ENCODE results near the gene KCMF1. TPM values are rescaled to one million over a fixed set of nuclear protein-coding genes. Genes with fewer than 3 reads are reported as not detected.

KCMF1 gene
- total and polyA plus RNA-seq, 9 of the 15 experiments (the other 6 are each of a cell fraction or from before 2014, with no cell fraction given), result 6.8 to 88.2 (median 46.5) TPM

DNA sequence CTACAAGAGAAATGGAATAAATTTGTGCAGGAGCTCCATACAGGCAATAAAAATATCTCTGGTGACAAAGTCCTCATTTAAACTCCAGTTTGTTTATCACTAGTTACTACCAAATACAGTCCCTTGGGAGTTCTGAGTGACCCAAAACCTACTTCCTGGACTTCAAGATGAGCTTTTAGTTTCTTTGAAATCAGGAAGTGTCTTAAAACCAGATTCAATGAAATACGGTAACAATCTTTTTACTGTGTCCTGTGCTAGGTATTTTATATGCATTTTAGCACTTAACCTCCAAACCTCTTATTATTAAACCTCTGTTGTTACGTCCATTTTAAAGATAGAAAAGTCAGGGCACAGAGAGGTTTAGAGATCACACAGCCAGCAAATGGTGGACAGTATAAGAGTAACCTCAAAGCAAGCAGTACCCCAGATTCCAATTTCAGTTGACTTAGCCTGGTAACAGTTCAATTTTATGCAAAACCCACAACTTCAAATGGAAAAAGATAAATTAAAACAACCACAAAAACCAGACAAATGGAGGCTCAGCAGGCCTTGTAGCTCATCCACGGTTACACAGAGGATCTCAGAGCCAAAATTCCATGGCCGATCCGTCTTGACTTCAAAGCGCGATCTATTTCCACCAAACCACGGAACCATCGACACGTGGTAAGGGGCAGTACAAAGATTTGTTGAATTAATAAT lies 1.3 kb upstream of the KCMF1 start:
- Histone ChIP-seq H3K27ac (ENCODE audit: extremely low read depth, low read depth, low read length) (peak overlapping the region; percentile 93), H3K36me3 (ENCODE audit: control insufficient read depth, insufficient read depth, low read length) (peaks cover 27% of the 10 kb centered on the region), H3K27me3 (ENCODE audit: control insufficient read depth in 2 of 2, insufficient read depth in 2 of 2, low read length in 2 of 2) (no peaks in the 10 kb centered on the region), H3K9me3 (replicated peaks; ENCODE audit: control insufficient read depth, insufficient read depth, low read depth, low read length) (no peaks in the 10 kb centered on the region), H3K9ac (ENCODE audit: insufficient read depth in 1 of 2, low read depth in 2 of 2, low read length in 2 of 2) (peak overlapping the region; percentile 92 to 95), H2AFZ (ENCODE audit: low read depth, low read length) (peak overlapping the region; percentile 73; the same call in 1 of the 2 replicates), H3K4me1 (replicated peaks in 1 of 2; ENCODE audit: control insufficient read depth in 2 of 2, insufficient read depth in 2 of 2, low read length in 2 of 2) (peaks cover 12 to 16% of the 10 kb centered on the region in 2 experiments; a peak in 4 of 5 replicates), H3K79me2 (ENCODE audit: control insufficient read depth, insufficient read depth, low read length) (peaks cover 67% of the 10 kb centered on the region), H4K20me1 (replicated peaks; ENCODE audit: control insufficient read depth, insufficient read depth, low read length) (peaks cover 5% of the 10 kb centered on the region; the same call in 1 of the 2 replicates), H3K4me2 (ENCODE audit: insufficient read depth, low read length) (peak overlapping the region; percentile 90), H3K4me3 (peak overlapping the region; percentile 85), H3K9me1 (ENCODE audit: control insufficient read depth, insufficient read depth, low read length) (peaks cover 3% of the 10 kb centered on the region)
- ChIA-PET POLR2A (interaction anchor here (0.6 to 3.2 kb wide), 12 partner anchors 8 to 499 kb away, joined by 3 to 12 read pairs (median 3); no protein-coding TSS in a partner anchor), CTCF (ENCODE audit: low intra/inter-chr PET ratio) (no interaction called here)
- intact Hi-C loops (cut with micrococcal nuclease), result loop anchor here (5.0 kb wide), 1 partner anchor 43 kb away; no protein-coding TSS in a partner anchor
- DNase-seq (ENCODE audit: extremely low read depth in 1 of 4, low spot score in 3 of 4) (no peak), FAIRE-seq (peak; percentile 69), ATAC-seq (no peak)
- 0% methylated on average over 10 of the region's 10 CpGs for WGBS (ENCODE audit: insufficient coverage, low coverage, missing lambda C conversion rate)
- in situ Hi-C loops (cut with MboI), result no loop called here
- TSS peak; percentile 66 for BruUV-seq (replicated peaks)
- TF ChIP-seq, protein P1, sequence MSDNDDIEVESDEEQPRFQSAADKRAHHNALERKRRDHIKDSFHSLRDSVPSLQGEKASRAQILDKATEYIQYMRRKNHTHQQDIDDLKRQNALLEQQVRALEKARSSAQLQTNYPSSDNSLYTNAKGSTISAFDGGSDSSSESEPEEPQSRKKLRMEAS (CRISPR knock-in tag; IDR thresholded peaks at IDR 0.05), result 0 out of 2 replicates have a peak, but pooled peaks have one; percentile 25
- TF ChIP-seq RBM39 (optimal IDR thresholded peaks at IDR 0.05; ENCODE audit: low read depth, low read length) (no peak), MIER1 (IDR thresholded peaks at IDR 0.05; ENCODE audit: low read depth) (0 out of 2 replicates have a peak, but pooled peaks have one; percentile 37), SMARCE1 (IDR thresholded peaks at IDR 0.05) (no peak), YY1 (IDR thresholded peaks at IDR 0.05; ENCODE audit: borderline replicate concordance in 1 of 3, control insufficient read depth in 1 of 3, extremely low read depth in 1 of 3, insufficient read depth in 3 of 3, insufficient read length in 1 of 3, insufficient replicate concordance in 2 of 3, low read depth in 1 of 3, low read length in 2 of 3) (peak in 1 of 3 experiments; percentile 22), ZFP36 (IDR thresholded peaks at IDR 0.05; ENCODE audit: low read depth, low read length, partially characterized antibody) (peak; percentile 82), RFX5 (IDR thresholded peaks at IDR 0.05; ENCODE audit: low read depth, low read length) (no peak), ELF2 (CRISPR knock-in tag; IDR thresholded peaks at IDR 0.05) (peak; percentile 47; the same call in 1 of the 2 replicates), TEAD4 (IDR thresholded peaks at IDR 0.05; ENCODE audit: low read length) (peak; percentile 5; the same call in 1 of the 2 replicates), TEAD4 (CRISPR knock-in tag; IDR thresholded peaks at IDR 0.05; ENCODE audit: borderline replicate concordance) (no peak), EP400 (IDR thresholded peaks at IDR 0.05) (peak; percentile 58; the same call in 1 of the 2 replicates), ZNF212 (CRISPR knock-in tag; IDR thresholded peaks at IDR 0.05) (no peak), TFAM (CRISPR knock-in tag; conservative IDR thresholded peaks at IDR 0.05) (no peak), RBM25 (IDR thresholded peaks at IDR 0.05; ENCODE audit: low read depth, low read length, severe bottlenecking) (peak; percentile 95), HOXB6 (CRISPR knock-in tag; IDR thresholded peaks at IDR 0.05; ENCODE audit: borderline replicate concordance) (no peak), KDM1A (IDR thresholded peaks at IDR 0.05) (peak; percentile 76 to 85)
- TF ChIP-seq, protein P2, sequence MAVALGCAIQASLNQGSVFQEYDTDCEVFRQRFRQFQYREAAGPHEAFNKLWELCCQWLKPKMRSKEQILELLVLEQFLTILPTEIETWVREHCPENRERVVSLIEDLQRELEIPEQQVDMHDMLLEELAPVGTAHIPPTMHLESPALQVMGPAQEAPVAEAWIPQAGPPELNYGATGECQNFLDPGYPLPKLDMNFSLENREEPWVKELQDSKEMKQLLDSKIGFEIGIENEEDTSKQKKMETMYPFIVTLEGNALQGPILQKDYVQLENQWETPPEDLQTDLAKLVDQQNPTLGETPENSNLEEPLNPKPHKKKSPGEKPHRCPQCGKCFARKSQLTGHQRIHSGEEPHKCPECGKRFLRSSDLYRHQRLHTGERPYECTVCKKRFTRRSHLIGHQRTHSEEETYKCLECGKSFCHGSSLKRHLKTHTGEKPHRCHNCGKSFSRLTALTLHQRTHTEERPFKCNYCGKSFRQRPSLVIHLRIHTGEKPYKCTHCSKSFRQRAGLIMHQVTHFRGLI (CRISPR knock-in tag; IDR thresholded peaks at IDR 0.05), result 0 out of 2 replicates have a peak, but pooled peaks have one; percentile 19

Data from K562 (cell line).